Transverse colon (tissue), 4 donors: ENCODE data around the gene CAVIN1.

Source experiments
- CTCF ChIP-seq, 5 experiments: fragments of 200-600 bp in 3 of 5; fragments of 450-650 bp in 2 of 5; sonication (generic) in 3 of 5; IDR thresholded peaks; 1 replicate in 2 of 5; 2 replicates in 3 of 5; pipeline ENCODE4 v1.5.1; 2016 to 2017; ENCODE audit warnings: antibody characterized with exemption in 5 of 5, inconsistent platforms in 3 of 5, mild to moderate bottlenecking in 2 of 5, moderate library complexity in 1 of 5
- EP300 ChIP-seq: sonication (generic); formaldehyde crosslinking; IDR thresholded peaks from one replicate; pipeline ENCODE4 v1.6.1; 2017; ENCODE audit warnings: antibody characterized with exemption, low read depth
- POLR2AphosphoS5 ChIP-seq, 3 donors: sonication (generic); formaldehyde crosslinking; IDR thresholded peaks; one replicate each; pipeline ENCODE4 v1.6.1; 2016; ENCODE audit warnings: antibody characterized with exemption in 3 of 3

DNA sequence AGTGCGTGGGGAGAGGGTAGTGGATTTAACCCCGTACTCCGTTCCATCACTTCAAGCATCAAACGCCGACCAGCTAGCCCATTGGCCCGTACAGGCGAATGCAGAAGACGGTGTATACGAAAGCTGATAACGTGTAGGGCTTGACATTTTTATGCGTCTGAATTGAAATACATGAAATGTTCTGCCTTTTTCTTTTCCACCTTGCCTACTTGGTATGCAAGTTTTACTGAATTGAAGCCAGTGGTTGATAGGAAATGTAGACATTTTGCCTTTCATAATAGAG is 34.0 kb downstream of the CAVIN1 start:
- TF ChIP-seq POLR2AphosphoS5 (IDR thresholded peaks at IDR 0.05) (no peak), CTCF (IDR thresholded peaks at IDR 0.05) (no peak), EP300 (no peak)
